HUES48 (cell line): ENCODE data around the gene FAM83G.

Source experiments
- H3K27ac ChIP-seq: one replicate; pipeline ENCODE4 v1.7.0; 2013; ENCODE audit warnings: low read depth, low read length, inconsistent platforms
- H3K27me3 ChIP-seq: 2 replicates; pipeline ENCODE4 v1.6.1; 2013; ENCODE audit warnings: mild to moderate bottlenecking, low read length; ENCODE audit not compliant: control insufficient read depth, insufficient read depth
- H3K36me3 ChIP-seq: 2 replicates; pipeline ENCODE4 v1.6.1; 2013; ENCODE audit warnings: low read length; ENCODE audit not compliant: control insufficient read depth, insufficient read depth
- H3K4me1 ChIP-seq: 2 replicates; pipeline ENCODE4 v1.6.1; 2013; ENCODE audit warnings: mild to moderate bottlenecking, low read length; ENCODE audit not compliant: control insufficient read depth, insufficient read depth
- H3K4me3 ChIP-seq: 2 replicates; pipeline ENCODE4 v1.5.1; 2013; ENCODE audit warnings: mild to moderate bottlenecking, low read depth, low read length
- H3K9ac ChIP-seq: 2 replicates; pipeline ENCODE4 v1.6.1; 2013; ENCODE audit warnings: mild to moderate bottlenecking, low read depth, low read length, moderate library complexity
- H3K9me3 ChIP-seq: 2 replicates; pipeline ENCODE4 v1.6.1; 2013; ENCODE audit warnings: low read length; ENCODE audit not compliant: control insufficient read depth, insufficient read depth

FAM83G gene

GRCh38 chr17:18964018-18964351 is 40.6 kb downstream of the FAM83G start:
- Histone ChIP-seq H3K4me1 (peaks cover 15% of the 10 kb centered on the region; the same call in 1 of the 2 replicates), H3K36me3 (no peaks in the 10 kb centered on the region), H3K9ac (no peak overlapping the region), H3K27ac (no peak overlapping the region), H3K4me3 (no peak overlapping the region), H3K9me3 (no peaks in the 10 kb centered on the region), H3K27me3 (no peaks in the 10 kb centered on the region)

GRCh38 chr17:18963126-18964017 is 41.2 kb downstream of the FAM83G start:
- no peak overlapping the region for H3K27ac ChIP-seq
- no peaks in the 10 kb centered on the region for H3K27me3 ChIP-seq
- peaks cover 10% of the 10 kb centered on the region; the same call in 1 of the 2 replicates for H3K4me1 ChIP-seq
- H3K4me3 ChIP-seq = no peak overlapping the region
- H3K9me3 ChIP-seq = no peaks in the 10 kb centered on the region
- no peak overlapping the region for H3K9ac ChIP-seq
- no peaks in the 10 kb centered on the region for H3K36me3 ChIP-seq

GRCh38 chr17:18962494-18962815 is 42.1 kb downstream of the FAM83G start:
- Histone ChIP-seq H3K27ac (no peak overlapping the region), H3K27me3 (no peaks in the 10 kb centered on the region), H3K9ac (no peak overlapping the region)

DNA sequence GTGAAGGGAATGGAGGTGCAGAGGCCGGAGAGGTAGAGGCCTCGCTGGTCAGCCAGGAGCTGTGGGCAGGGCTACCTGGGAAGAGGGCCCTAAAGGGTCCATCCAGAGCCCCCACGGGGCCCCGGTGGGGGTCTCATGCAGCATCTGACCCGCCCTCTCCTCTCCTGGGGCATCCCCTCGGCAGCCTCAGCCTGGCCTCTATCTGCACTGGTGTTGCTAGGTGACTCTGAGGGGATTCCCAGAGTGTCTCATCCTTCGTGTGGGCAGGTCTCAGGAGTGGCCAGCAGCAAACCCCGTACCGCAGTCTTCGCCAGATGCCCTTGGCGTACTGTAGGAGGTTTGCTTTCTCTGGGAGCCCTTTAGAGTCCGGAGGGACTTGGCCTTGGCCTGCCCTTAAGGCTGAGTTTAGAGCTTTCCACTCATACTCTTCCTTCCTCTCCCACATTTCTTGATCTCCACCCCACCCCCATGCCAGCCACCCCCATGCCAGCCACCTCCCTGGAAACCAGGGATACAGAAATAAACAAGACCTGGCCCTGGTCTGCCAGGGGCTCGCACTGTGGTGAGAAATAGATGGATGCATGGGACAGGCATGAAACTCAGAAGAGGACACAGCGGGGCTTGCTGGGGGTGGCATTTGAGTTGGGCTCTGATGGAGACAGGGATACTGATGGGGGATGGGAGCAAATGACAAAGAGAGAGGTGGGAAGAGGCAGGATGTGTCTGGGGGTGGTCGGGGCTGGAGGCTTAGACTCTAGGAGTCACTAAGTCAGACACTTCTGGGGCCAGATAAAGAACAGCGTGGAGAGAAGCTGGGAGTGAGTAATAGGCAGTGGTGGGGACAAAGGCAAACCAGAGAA is 42.7 kb downstream of the FAM83G start:
- Histone ChIP-seq H3K9ac (no peak overlapping the region), H3K4me1 (no peaks in the 10 kb centered on the region), H3K4me3 (no peak overlapping the region), H3K36me3 (no peaks in the 10 kb centered on the region), H3K27me3 (no peaks in the 10 kb centered on the region), H3K9me3 (no peaks in the 10 kb centered on the region), H3K27ac (no peak overlapping the region)

More at GRCh38 chr17:18962494-18962815, 42.1 kb downstream of the FAM83G start:
- H3K4me3 ChIP-seq = no peak overlapping the region
- H3K9me3 ChIP-seq = no peaks in the 10 kb centered on the region
- H3K4me1 ChIP-seq = peaks cover 2% of the 10 kb centered on the region; the same call in 1 of the 2 replicates
- no peaks in the 10 kb centered on the region for H3K36me3 ChIP-seq

GRCh38 chr17:18960803-18961511 is 43.6 kb downstream of the FAM83G start:
- no peaks in the 10 kb centered on the region for H3K4me1 ChIP-seq
- H3K27me3 ChIP-seq = no peaks in the 10 kb centered on the region
- no peak overlapping the region for H3K4me3 ChIP-seq
- H3K9me3 ChIP-seq = no peaks in the 10 kb centered on the region
- no peak overlapping the region for H3K9ac ChIP-seq
- H3K27ac ChIP-seq = no peak overlapping the region
- no peaks in the 10 kb centered on the region for H3K36me3 ChIP-seq

DNA sequence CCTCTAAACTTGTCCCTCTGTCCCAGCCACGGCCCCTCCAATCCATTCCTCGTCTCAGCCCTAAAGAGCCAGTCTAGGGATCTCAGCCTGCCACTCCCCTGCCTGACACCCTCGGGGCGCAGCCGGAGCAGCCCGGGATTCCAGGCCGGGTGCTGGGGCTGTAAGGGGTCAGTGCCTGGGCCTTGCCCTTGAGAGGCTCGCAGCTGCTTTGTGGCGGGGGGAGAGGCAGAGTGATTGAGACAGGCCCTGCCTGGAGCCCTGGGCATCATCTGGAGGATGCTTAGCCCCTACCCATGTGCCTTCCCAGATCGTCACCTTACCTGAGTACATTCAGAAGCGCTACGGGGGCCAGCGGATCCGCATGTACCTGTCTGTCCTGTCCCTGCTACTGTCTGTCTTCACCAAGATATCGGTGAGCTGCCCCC is 44.3 kb downstream of the FAM83G start:
- Histone ChIP-seq H3K9me3 (no peaks in the 10 kb centered on the region), H3K4me1 (no peaks in the 10 kb centered on the region), H3K27me3 (no peaks in the 10 kb centered on the region), H3K4me3 (no peak overlapping the region), H3K27ac (no peak overlapping the region), H3K36me3 (no peaks in the 10 kb centered on the region), H3K9ac (no peak overlapping the region)

DNA sequence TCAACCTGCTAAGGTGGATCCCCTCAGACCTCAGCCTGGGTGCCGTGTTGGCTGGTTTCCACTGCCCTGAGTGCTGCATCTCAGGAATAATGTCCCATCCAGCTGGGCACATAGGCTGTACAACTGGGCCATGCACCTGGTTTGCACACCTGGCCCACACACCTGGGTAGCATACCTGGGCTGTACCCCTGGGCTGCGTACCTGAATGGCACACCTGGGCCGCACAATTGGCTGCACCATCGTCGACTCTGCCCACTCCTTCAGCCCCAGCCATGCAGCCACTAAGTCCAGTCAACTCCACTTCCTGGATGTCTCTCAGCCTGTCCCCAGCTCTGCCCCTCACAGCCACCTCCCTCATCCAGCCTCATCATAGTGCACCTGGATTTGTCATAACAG is 44.7 kb downstream of the FAM83G start:
- Histone ChIP-seq H3K4me3 (no peak overlapping the region), H3K9me3 (no peaks in the 10 kb centered on the region), H3K4me1 (no peaks in the 10 kb centered on the region), H3K27ac (no peak overlapping the region), H3K9ac (no peak overlapping the region), H3K36me3 (no peaks in the 10 kb centered on the region), H3K27me3 (no peaks in the 10 kb centered on the region)

DNA sequence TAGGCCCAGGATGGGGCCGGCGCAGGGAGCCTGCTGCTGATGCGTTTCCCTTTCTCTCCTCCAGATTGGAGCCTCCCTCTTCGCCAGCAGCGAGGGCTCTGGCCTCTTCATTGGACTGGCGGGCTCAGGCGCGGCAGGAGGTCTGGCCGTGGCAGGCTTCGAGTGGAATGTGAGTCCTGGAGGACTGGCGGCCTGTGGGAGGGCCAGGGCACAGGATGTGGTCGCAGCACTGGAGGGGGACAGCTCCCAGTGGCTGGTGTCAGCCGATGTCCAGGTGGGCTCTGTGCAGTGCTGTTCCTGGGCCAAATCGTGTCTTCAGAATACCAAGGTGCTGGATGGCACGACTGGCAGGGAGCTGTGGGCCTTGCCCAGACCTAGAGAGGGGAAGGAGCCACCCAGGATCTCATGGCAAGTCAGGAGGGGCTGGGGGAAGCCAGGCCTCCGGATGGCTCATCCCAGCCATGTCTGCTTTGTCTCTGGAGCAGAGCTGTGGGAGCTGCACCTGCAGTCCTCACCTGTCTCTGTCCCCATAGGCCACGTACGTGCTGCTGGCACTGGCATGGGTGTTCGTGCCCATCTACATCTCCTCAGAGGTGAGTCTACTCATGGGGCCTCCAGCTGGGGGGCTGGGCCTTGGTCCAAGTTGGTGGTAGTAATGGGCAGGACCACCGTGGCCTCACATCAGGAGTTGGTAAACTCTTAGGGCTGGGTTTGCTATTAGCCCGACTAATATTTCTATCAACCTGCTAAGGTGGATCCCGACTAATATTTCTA is 45.3 kb downstream of the FAM83G start:
- Histone ChIP-seq H3K4me3 (no peak overlapping the region), H3K4me1 (no peaks in the 10 kb centered on the region), H3K27me3 (no peaks in the 10 kb centered on the region), H3K9me3 (no peaks in the 10 kb centered on the region), H3K9ac (no peak overlapping the region), H3K36me3 (no peaks in the 10 kb centered on the region), H3K27ac (no peak overlapping the region)

DNA sequence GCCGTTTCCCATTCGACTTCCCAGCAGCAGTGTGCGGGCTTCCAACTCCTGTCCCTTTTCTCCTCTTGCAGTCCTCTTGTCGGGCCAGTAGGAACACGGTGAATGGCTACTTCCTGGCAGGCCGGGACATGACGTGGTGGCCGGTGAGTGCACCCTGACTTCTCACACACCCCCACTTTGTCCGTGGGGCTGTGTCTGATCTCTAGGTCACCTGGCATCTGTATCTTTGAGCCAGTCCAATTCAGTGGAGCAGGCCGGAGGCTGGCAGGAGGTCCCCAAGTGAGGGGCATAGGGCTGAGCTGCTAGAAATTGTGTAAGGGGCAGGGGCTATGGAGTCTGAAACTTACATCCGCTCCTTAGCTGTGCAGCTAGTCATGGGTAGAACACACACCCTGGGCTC is 46.0 kb downstream of the FAM83G start:
- no peaks in the 10 kb centered on the region for H3K36me3 ChIP-seq
- H3K27me3 ChIP-seq = no peaks in the 10 kb centered on the region
- H3K9ac ChIP-seq = no peak overlapping the region
- H3K4me1 ChIP-seq = no peaks in the 10 kb centered on the region
- H3K9me3 ChIP-seq = no peaks in the 10 kb centered on the region
- no peak overlapping the region for H3K27ac ChIP-seq
- no peak overlapping the region for H3K4me3 ChIP-seq

- H3K4me3 ChIP-seq = no peak overlapping the region
- H3K9ac ChIP-seq = no peak overlapping the region
- no peaks in the 10 kb centered on the region for H3K9me3 ChIP-seq
- no peaks in the 10 kb centered on the region for H3K27me3 ChIP-seq
- H3K4me1 ChIP-seq = no peaks in the 10 kb centered on the region
- no peak overlapping the region for H3K27ac ChIP-seq
- H3K36me3 ChIP-seq = no peaks in the 10 kb centered on the region
Observed at GRCh38 chr17:18957831-18958230, 46.7 kb downstream of the FAM83G start.
